Stimulated activated CD8-positive, alpha-beta memory T cell treated with anti-CD3 and anti-CD28 coated beads, Interleukin-7, amount 100 ng/mL, for 4 hours (primary cell): Measurements from ENCODE around the gene ZFP62.
"Not testable (repeated sequence)": the region's sequence is repeated elsewhere in the genome, so short reads cannot be mapped to it uniquely, and the experiment has no call there.

Experiments
- DNase-seq, 2 donors: peaks; one replicate each; pipeline ENCODE4 v3.0.0-alpha.2; 2020; ENCODE audit warnings: low read depth in 2 of 2

Gene ZFP62

GRCh38 chr5:180830253-180831138 is 30.6 kb downstream of the ZFP62 start:
- DNase-seq = peak; percentile 48 to 65

- no peak for DNase-seq
Measured at GRCh38 chr5:180829726-180830125, 31.4 kb downstream of the ZFP62 start.

GRCh38 chr5:180828756-180829531 is 32.1 kb downstream of the ZFP62 start:
- DNase-seq = not testable (repeated sequence)

GRCh38 chr5:180827374-180827773 is 33.7 kb downstream of the ZFP62 start:
- not testable (repeated sequence) for DNase-seq

GRCh38 chr5:180825768-180826525 is 35.1 kb downstream of the ZFP62 start:
- no peak for DNase-seq

- no peak for DNase-seq
Measured at GRCh38 chr5:180824630-180825476, 36.2 kb downstream of the ZFP62 start.

GRCh38 chr5:180823940-180824629 is 37.0 kb downstream of the ZFP62 start:
- DNase-seq = no peak

- DNase-seq = no peak
Measured at GRCh38 chr5:180823346-180823745, 37.7 kb downstream of the ZFP62 start.

GRCh38 chr5:180821538-180821937 is 39.5 kb downstream of the ZFP62 start:
- DNase-seq = no peak

- no peak for DNase-seq
Measured at GRCh38 chr5:180820788-180821321, 40.2 kb downstream of the ZFP62 start.

- no peak for DNase-seq
Measured at GRCh38 chr5:180818677-180819341, 42.3 kb downstream of the ZFP62 start.

GRCh38 chr5:180817893-180818674 is 43.0 kb downstream of the ZFP62 start:
- DNase-seq = no peak

GRCh38 chr5:180816608-180817534 is 44.2 kb downstream of the ZFP62 start:
- no peak for DNase-seq

- DNase-seq = no peak
Measured at GRCh38 chr5:180815293-180815917, 45.7 kb downstream of the ZFP62 start.

GRCh38 chr5:180813420-180813819 is 47.7 kb downstream of the ZFP62 start:
- DNase-seq = no peak

- no peak for DNase-seq
Measured at GRCh38 chr5:180811623-180812124, 49.4 kb downstream of the ZFP62 start.

GRCh38 chr5:180810959-180811622 is 50.0 kb downstream of the ZFP62 start:
- no peak for DNase-seq
